ENCODE data around the gene DOK6. TPM values are rescaled to one million over a fixed set of nuclear protein-coding genes. Genes with fewer than 3 reads are reported as not detected.

DOK6 gene
- total and polyA plus RNA-seq, 2 donors (not counting 1 experiment from before 2014, with no cell fraction given) = not detected

DNA sequence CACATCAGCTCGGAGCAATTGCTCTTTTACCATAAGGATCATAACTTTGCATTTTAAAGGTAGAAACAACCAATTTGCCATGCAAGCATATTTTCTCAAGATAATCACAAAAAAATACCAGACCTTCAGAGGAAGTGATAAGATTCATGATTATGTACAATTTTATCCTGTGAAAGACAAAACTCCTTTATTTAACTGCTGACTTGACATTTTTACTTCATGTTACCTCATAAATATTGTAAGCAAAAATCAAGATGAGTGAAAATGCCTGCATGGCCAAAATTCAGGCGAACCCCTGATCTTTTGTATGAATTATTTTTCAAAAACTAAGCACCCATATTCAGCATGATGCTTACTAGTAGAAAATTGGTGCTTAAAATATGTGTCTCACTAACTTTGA lies 300.6 kb downstream of the DOK6 start:
- H3K9ac ChIP-seq (ENCODE audit: low read length) = no peak overlapping the region
- intact Hi-C loops (cut with micrococcal nuclease) = no loop called here
- no CpG with 5 or more reads among the region's 2 CpGs for WGBS (ENCODE audit: insufficient coverage)
- no peaks in the 10 kb centered on the region for H3K4me1 Mint-ChIP-seq
- no peak for TF ChIP-seq EZH2 (IDR thresholded peaks at IDR 0.05; ENCODE audit: borderline replicate concordance, insufficient read depth, low read depth, low read length, poor library complexity, severe bottlenecking)
- no peak for TF ChIP-seq CTCF (IDR thresholded peaks at IDR 0.05)
- no peaks in the 10 kb centered on the region for H3K36me3 ChIP-seq (replicated peaks in 1 of 2; ENCODE audit: control extremely low read depth in 1 of 2, control insufficient read depth in 1 of 2, extremely low read depth in 1 of 2, insufficient read depth in 2 of 2, low read length in 1 of 2)
- no peaks in the 10 kb centered on the region for H3K79me2 ChIP-seq (ENCODE audit: control insufficient read depth, insufficient read depth, low read length)
- no peak overlapping the region for H3K27ac ChIP-seq (ENCODE audit: low read length in 2 of 2)
- no peak overlapping the region for H3K4me2 ChIP-seq (replicated peaks; ENCODE audit: low read depth, low read length, poor library complexity, severe bottlenecking)
- H3K4me1 ChIP-seq (ENCODE audit: control insufficient read depth in 2 of 2, insufficient read depth in 2 of 2, low read length in 2 of 2) = no peaks in the 10 kb centered on the region
- H3K4me3 ChIP-seq (ENCODE audit: control extremely low read depth in 1 of 5, extremely low read depth in 1 of 5, insufficient read depth in 1 of 5, low read depth in 2 of 5, low read length in 4 of 5) = no peak overlapping the region
- no peaks in the 10 kb centered on the region for H4K20me1 ChIP-seq (ENCODE audit: control insufficient read depth, insufficient read depth, low read length, poor library complexity, severe bottlenecking)
- no peak overlapping the region for H3K4me3 Mint-ChIP-seq
- H3K27me3 Mint-ChIP-seq = no peaks in the 10 kb centered on the region
- DNase-seq = no peak
- H3K9me3 ChIP-seq (ENCODE audit: control extremely low read depth in 1 of 3, control insufficient read depth in 2 of 3, insufficient read depth in 1 of 3, low read length in 2 of 3) = no peaks in the 10 kb centered on the region
- no peak overlapping the region for H3K27ac Mint-ChIP-seq
- H2AFZ ChIP-seq (ENCODE audit: insufficient read depth, low read depth, low read length, poor library complexity, severe bottlenecking) = no peak overlapping the region
- ChIA-PET CTCF (no interaction called here), POLR2A (no interaction called here)
- no peak for ATAC-seq (ENCODE audit: low read depth)
- H3K9me3 Mint-ChIP-seq (ENCODE audit: insufficient read depth) = peaks cover 4% of the 10 kb centered on the region
- H3K27me3 ChIP-seq (replicated peaks in 1 of 4; ENCODE audit: control extremely low read depth in 1 of 4, control insufficient read depth in 3 of 4, insufficient read depth in 4 of 4, low read length in 3 of 4) = no peaks in the 10 kb centered on the region

DNA sequence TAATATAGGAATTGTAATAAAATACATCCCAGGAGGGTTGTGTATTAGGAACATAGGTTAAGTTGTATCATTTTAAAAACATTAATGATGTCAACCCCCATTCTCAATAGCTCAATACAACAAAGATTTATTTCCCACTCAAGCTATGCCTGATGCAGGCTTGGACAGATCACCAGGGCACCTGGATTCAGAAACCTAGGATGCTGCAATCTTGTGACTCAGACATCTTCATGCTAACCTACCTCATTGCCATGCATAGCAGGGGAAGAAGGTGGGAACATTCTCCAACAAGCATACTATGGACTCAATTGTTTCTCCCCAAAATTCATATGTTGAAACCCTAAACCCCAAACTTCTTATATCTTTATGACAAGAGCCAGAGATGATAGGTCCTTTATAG lies 302.8 kb downstream of the DOK6 start:
- H3K36me3 ChIP-seq (replicated peaks in 1 of 2; ENCODE audit: control extremely low read depth in 1 of 2, control insufficient read depth in 1 of 2, extremely low read depth in 1 of 2, insufficient read depth in 2 of 2, low read length in 1 of 2) = no peaks in the 10 kb centered on the region
- Mint-ChIP-seq H3K9me3 (ENCODE audit: insufficient read depth) (peaks cover 4% of the 10 kb centered on the region), H3K4me1 (no peaks in the 10 kb centered on the region), H3K4me3 (no peak overlapping the region), H3K27ac (no peak overlapping the region), H3K27me3 (no peaks in the 10 kb centered on the region)
- no peaks in the 10 kb centered on the region for H3K27me3 ChIP-seq (replicated peaks in 1 of 4; ENCODE audit: control extremely low read depth in 1 of 4, control insufficient read depth in 3 of 4, insufficient read depth in 4 of 4, low read length in 3 of 4)
- no peak overlapping the region for H3K4me3 ChIP-seq (ENCODE audit: control extremely low read depth in 1 of 5, extremely low read depth in 1 of 5, insufficient read depth in 1 of 5, low read depth in 2 of 5, low read length in 4 of 5)
- H3K4me1 ChIP-seq (ENCODE audit: control insufficient read depth in 2 of 2, insufficient read depth in 2 of 2, low read length in 2 of 2) = no peaks in the 10 kb centered on the region
- CTCF ChIA-PET = no interaction called here
- no peak for ATAC-seq (ENCODE audit: low read depth)
- no peaks in the 10 kb centered on the region for H3K9me3 ChIP-seq (ENCODE audit: control extremely low read depth in 1 of 3, control insufficient read depth in 2 of 3, insufficient read depth in 1 of 3, low read length in 2 of 3)
- intact Hi-C loops (cut with micrococcal nuclease) = no loop called here
- H3K4me2 ChIP-seq (replicated peaks; ENCODE audit: low read depth, low read length, poor library complexity, severe bottlenecking) = no peak overlapping the region
- no peaks in the 10 kb centered on the region for H4K20me1 ChIP-seq (ENCODE audit: control insufficient read depth, insufficient read depth, low read length, poor library complexity, severe bottlenecking)
- DNase-seq = no peak
- no peaks in the 10 kb centered on the region for H3K79me2 ChIP-seq (ENCODE audit: control insufficient read depth, insufficient read depth, low read length)
- TF ChIP-seq CTCF (IDR thresholded peaks at IDR 0.05) (no peak), EZH2 (IDR thresholded peaks at IDR 0.05; ENCODE audit: borderline replicate concordance, insufficient read depth, low read depth, low read length, poor library complexity, severe bottlenecking) (no peak)
- no peak overlapping the region for H3K27ac ChIP-seq (ENCODE audit: low read length in 2 of 2)
- no peak overlapping the region for H2AFZ ChIP-seq (ENCODE audit: insufficient read depth, low read depth, low read length, poor library complexity, severe bottlenecking)
- no peak overlapping the region for H3K9ac ChIP-seq (ENCODE audit: low read length)
- POLR2A ChIA-PET = no interaction called here

Measured in B cell (primary cell).